Endodermal cell (in vitro differentiated cells): ENCODE measurements around the gene ZNF132. TPM values are rescaled to one million over a fixed set of nuclear protein-coding genes. Genes with fewer than 3 reads are reported as not detected.

ENCODE experiments used
- DNase-seq: peaks from one replicate; pipeline ENCODE4 v3.0.0-alpha.2; 2017
- H3K27ac ChIP-seq: 2 replicates; pipeline ENCODE4 v1.5.1; 2013; ENCODE audit warnings: mild to moderate bottlenecking, low read depth, low read length, moderate library complexity
- H3K27me3 ChIP-seq: 2 replicates; pipeline ENCODE4 v1.6.1; 2013; ENCODE audit warnings: mild to moderate bottlenecking, low read length, moderate library complexity; ENCODE audit not compliant: insufficient read depth, control insufficient read depth, poor library complexity, severe bottlenecking
- H3K36me3 ChIP-seq: 2 replicates; pipeline ENCODE4 v1.7.0; 2013; ENCODE audit warnings: mild to moderate bottlenecking, low read length, moderate library complexity; ENCODE audit not compliant: control insufficient read depth, insufficient read depth
- H3K4me1 ChIP-seq: one replicate; pipeline ENCODE4 v1.7.0; 2013; ENCODE audit warnings: low read length; ENCODE audit not compliant: control insufficient read depth, insufficient read depth
- H3K4me3 ChIP-seq: 2 replicates; pipeline ENCODE4 v1.5.1; 2013; ENCODE audit warnings: mild to moderate bottlenecking, low read length, moderate library complexity
- H3K9ac ChIP-seq: 2 replicates; pipeline ENCODE4 v1.6.1; 2013; ENCODE audit warnings: mild to moderate bottlenecking, low read length, moderate library complexity; ENCODE audit not compliant: poor library complexity, severe bottlenecking; ENCODE audit errors: extremely low read depth
- H3K9me3 ChIP-seq: 2 replicates; pipeline ENCODE4 v1.6.1; 2013; ENCODE audit warnings: mild to moderate bottlenecking, low read length, moderate library complexity; ENCODE audit not compliant: control insufficient read depth
- H3K27ac Mint-ChIP-seq: 2 replicates; pipeline ENCODE4 v1.8.0; 2020; ENCODE audit warnings: mixed read lengths
- H3K27me3 Mint-ChIP-seq: 2 replicates; pipeline ENCODE4 v1.8.0; 2021; ENCODE audit warnings: mild to moderate bottlenecking, mixed read lengths; ENCODE audit not compliant: insufficient read depth
- H3K36me3 Mint-ChIP-seq: 2 replicates; pipeline ENCODE4 v1.8.0; 2020; ENCODE audit warnings: low read depth, mixed read lengths
- H3K4me1 Mint-ChIP-seq: 2 replicates; pipeline ENCODE4 v1.8.0; 2020; ENCODE audit warnings: mixed read lengths
- H3K4me3 Mint-ChIP-seq: 2 replicates; pipeline ENCODE4 v1.8.0; 2020; ENCODE audit warnings: mild to moderate bottlenecking, moderate library complexity, mixed read lengths
- H3K9me3 Mint-ChIP-seq: 2 replicates; pipeline ENCODE4 v1.8.0; 2020; ENCODE audit warnings: mild to moderate bottlenecking, mixed read lengths
- CTCF ChIP-seq: fragments of 200-600 bp; sonication (generic); conservative IDR thresholded peaks from 2 replicates; pipeline ENCODE4 v1.5.0; 2021; ENCODE audit warnings: antibody characterized with exemption, mild to moderate bottlenecking
- WGBS, 2 experiments: methylation state at CpG; one replicate each; pipeline versions ENCODE4 v1.1.5 to v1.1.7; 2013; ENCODE audit warnings: missing lambda C conversion rate in 2 of 2, mixed read lengths in 1 of 2; ENCODE audit not compliant: insufficient coverage in 1 of 2, insufficient read length in 1 of 2; 5-methylcytosine and 5-hydroxymethylcytosine counted together
- total RNA-seq, 2 donors: library from RNA; stranded (reverse); fragmentation: NEBNext Ultra II Directional in 1 of 2; extraction: Animal tissue kit (Norgen Biotek cat#: 25700) in 1 of 2; gene quantifications; 2 replicates in 1 of 2; 3 replicates in 1 of 2; pipeline ENCODE4 v1.2.1, GENCODE V29; 2021

The ZNF132 gene
- total RNA-seq, 2 donors from 2014 or later: 0.71 to 1.2 TPM

GRCh38 chr19:58468216-58468839, 28.4 kb upstream of the ZNF132 start:
- Mint-ChIP-seq H3K9me3 (no peaks in the 10 kb centered on the region), H3K27ac (peak overlapping the region; percentile 58), H3K4me3 (peak overlapping the region; percentile 67), H3K4me1 (peaks cover 11% of the 10 kb centered on the region), H3K27me3 (peaks cover 16% of the 10 kb centered on the region), H3K36me3 (peaks cover 19% of the 10 kb centered on the region)
- Histone ChIP-seq H3K27ac (no peak overlapping the region), H3K4me3 (peak overlapping the region; percentile 77), H3K36me3 (peaks cover 16% of the 10 kb centered on the region), H3K9me3 (no peaks in the 10 kb centered on the region), H3K27me3 (peaks cover 9% of the 10 kb centered on the region), H3K4me1 (no peaks in the 10 kb centered on the region), H3K9ac (no peak overlapping the region)
- 67 to 72% methylated on average over 4 to 5 of the region's 5 CpGs for WGBS, 2 experiments
- DNase-seq: no peak
- no peak for TF ChIP-seq CTCF

- no peak for TF ChIP-seq CTCF
- H3K9me3 ChIP-seq: no peaks in the 10 kb centered on the region
- peaks cover 8% of the 10 kb centered on the region for H3K36me3 Mint-ChIP-seq
- H3K27ac ChIP-seq: peak within 1 kb of the TSS; percentile 60
- peak; percentile 99 for DNase-seq
- H3K9me3 Mint-ChIP-seq: no peaks in the 10 kb centered on the region
- peak within 1 kb of the TSS; percentile 77 for H3K4me3 ChIP-seq
- peak within 1 kb of the TSS; percentile 13 for H3K27ac Mint-ChIP-seq
- no peaks in the 10 kb centered on the region for H3K4me1 ChIP-seq
- 0% methylated on average over 41 to 92 of the region's 92 CpGs for WGBS, 2 experiments
- peak within 1 kb of the TSS; percentile 67 for H3K4me3 Mint-ChIP-seq
- peaks cover 11% of the 10 kb centered on the region for H3K4me1 Mint-ChIP-seq
- H3K27me3 Mint-ChIP-seq: peaks cover 24% of the 10 kb centered on the region
- H3K36me3 ChIP-seq: peaks cover 5% of the 10 kb centered on the region
- H3K27me3 ChIP-seq: peaks cover 9% of the 10 kb centered on the region
- peak within 1 kb of the TSS; percentile 51 for H3K9ac ChIP-seq
Measured at GRCh38 chr19:58466760-58467589, 27.0 kb upstream of the ZNF132 start, which contains the start of gene ZNF324. Gene ZNF324 (plus strand): TSS chr19:58467080. CDS start chr19:58469186, 2,106 bp downstream.

GRCh38 chr19:58466089-58466759, 26.3 kb upstream of the ZNF132 start:
- no peak for DNase-seq
- H3K27me3 Mint-ChIP-seq: peaks cover 26% of the 10 kb centered on the region
- no peaks in the 10 kb centered on the region for H3K9me3 ChIP-seq
- peaks cover 8% of the 10 kb centered on the region for H3K36me3 Mint-ChIP-seq
- 45 to 46% methylated on average over 10 to 20 of the region's 20 CpGs for WGBS, 2 experiments
- no peaks in the 10 kb centered on the region for H3K4me1 ChIP-seq
- no peaks in the 10 kb centered on the region for H3K9me3 Mint-ChIP-seq
- peaks cover 9% of the 10 kb centered on the region for H3K27me3 ChIP-seq
- H3K4me3 Mint-ChIP-seq: peak overlapping the region; percentile 67
- H3K4me3 ChIP-seq: peak overlapping the region; percentile 77
- H3K36me3 ChIP-seq: peaks cover 4% of the 10 kb centered on the region
- H3K4me1 Mint-ChIP-seq: peaks cover 11% of the 10 kb centered on the region
- peak overlapping the region; percentile 13 for H3K27ac Mint-ChIP-seq
- TF ChIP-seq CTCF: no peak
- peak overlapping the region; percentile 51 for H3K9ac ChIP-seq
- H3K27ac ChIP-seq: no peak overlapping the region
